IPS-18c (cell line): ENCODE measurements around the gene CEMIP.
"Not testable (repeated sequence)": the region's sequence is repeated elsewhere in the genome, so short reads cannot be mapped to it uniquely, and the experiment has no call there.

Source experiments
- H3K4me3 ChIP-seq: 2 replicates; pipeline ENCODE4 v1.7.0; 2013; ENCODE audit warnings: low read depth, mild to moderate bottlenecking, low read length, moderate library complexity; ENCODE audit not compliant: insufficient read depth
- H3K9me3 ChIP-seq: one replicate; pipeline ENCODE4 v1.6.1; 2013; ENCODE audit warnings: mild to moderate bottlenecking, low read length, moderate library complexity; ENCODE audit not compliant: control insufficient read depth, insufficient read depth

The CEMIP gene

DNA sequence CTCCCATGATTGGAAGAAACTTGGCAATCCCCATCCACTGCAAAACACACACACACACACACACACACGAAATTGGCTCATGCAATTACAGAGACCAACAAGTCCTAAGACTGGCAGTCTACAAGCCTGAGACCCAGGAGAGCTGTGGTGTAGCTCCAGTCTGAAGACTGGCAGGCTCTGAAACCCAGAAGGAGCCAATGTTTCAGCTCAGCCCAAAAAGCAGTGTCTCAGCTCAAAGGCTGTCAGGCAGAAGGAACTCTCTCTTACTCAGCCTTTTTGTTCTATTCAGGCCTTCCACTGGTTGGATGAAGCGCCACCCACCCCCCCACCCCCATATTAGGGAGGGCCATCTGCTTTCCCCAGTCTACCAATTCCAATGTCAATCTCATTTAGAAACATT, 178.4 kb downstream of the CEMIP start:
- Histone ChIP-seq H3K9me3 (no peaks in the 10 kb centered on the region), H3K4me3 (no peak overlapping the region)

DNA sequence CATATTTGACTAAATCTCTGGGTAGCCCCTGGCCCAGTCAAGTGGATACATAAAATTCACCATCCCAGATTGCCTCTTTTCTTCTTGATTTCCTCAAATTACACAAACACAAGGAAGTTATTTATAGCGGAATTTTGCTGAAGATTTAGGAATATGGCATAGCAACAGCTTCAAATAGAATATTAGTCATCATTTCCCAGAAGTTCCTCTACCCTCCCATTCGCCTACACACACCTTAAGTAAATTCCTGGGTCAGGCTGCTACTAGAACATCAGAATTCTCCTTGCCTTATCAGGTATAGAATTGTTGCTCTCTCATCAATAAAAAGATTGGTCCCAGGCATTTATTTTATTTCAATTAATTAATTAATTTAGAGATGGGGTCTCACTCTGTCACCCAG, 178.8 kb downstream of the CEMIP start:
- Histone ChIP-seq H3K4me3 (no peak overlapping the region), H3K9me3 (no peaks in the 10 kb centered on the region)

DNA sequence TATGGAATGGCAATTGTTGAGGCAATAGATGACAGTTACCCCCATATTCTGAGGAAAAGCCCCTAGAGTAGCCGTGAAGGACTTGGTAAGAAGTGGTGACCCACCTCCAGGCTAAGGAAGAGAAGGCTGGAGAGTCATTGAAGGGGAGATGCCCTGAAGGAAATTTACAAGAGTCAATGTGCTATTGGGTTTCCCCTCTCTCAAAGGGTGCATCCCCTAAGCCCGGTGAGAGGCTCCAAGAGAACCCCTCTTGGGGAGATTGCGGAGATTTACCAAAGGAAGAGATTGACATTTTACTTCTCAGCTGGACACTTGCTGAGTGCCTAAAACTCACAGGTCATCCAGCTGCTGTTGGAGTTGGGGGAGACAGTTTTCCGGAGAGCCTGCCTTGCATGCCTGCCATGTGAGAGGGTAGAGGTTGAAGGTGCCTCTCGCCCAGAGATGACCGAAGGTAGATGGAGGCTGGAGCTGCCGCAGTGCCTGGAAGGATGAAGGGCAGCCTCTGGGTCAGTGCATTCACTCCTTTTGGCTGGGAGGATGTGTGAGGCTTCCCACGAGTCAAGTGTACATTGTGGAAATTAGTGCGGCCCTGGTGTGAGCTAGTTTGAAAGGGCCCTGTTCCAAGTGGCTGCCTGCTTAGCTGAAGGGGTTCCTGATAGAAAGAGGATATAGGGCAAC, 179.8 kb downstream of the CEMIP start:
- no peaks in the 10 kb centered on the region for H3K9me3 ChIP-seq
- no peak overlapping the region for H3K4me3 ChIP-seq

DNA sequence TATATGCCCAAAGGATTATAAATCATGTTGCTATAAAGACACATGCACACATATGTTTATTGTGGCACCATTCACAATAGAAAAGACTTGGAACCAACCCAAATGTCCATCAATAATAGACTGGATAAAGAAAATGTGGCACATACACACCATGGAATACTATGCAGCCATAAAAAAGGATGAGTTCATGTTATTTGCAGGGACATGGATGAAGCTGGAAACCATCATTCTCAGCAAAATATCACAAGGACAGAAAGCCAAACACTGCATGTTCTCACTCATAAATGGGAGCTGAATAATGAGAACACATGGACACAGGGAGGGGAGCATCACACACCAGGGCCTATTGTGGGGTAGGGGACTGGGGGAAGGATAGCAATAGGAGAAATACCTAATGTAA, 186.3 kb downstream of the CEMIP start:
- not testable (repeated sequence) for H3K4me3 ChIP-seq, H3K9me3 ChIP-seq

DNA sequence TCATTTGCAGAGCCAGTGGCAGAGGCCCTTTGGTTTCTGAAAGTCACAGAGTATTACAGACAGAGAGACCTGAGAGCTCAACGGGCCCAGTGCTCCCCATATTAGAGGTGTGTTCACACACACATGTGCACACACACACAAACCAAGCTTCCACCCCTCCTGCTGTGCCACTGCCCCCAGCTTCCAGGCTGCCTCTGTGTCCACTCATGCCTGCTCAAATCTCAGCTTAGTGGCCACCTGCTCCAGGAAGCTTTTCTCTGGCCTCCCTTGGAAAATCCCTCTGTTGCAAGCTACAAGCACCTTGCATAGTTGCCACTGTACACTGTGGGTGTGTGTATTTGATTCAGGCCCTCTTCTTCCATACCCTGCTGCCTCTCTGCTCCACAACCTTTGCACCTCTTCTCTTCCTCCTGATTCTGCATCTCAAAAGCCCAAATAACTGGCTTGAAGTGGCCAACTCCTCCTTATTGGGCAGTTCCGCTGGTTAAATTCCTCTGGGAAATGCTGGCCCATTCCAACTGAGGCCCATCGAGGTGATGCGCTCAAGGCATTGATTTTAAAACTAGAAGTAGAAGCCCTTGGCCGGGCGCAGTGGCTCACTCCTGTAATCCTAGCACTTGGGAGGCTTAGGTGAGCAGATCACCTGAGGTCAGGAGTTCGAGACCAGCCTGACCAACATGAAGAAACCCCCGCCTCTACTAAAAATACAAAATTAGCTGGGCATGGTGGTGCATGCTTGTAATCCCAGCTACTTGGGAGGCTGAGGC, 187.4 kb downstream of the CEMIP start:
- H3K9me3 ChIP-seq: no peaks in the 10 kb centered on the region
- no peak overlapping the region for H3K4me3 ChIP-seq

DNA sequence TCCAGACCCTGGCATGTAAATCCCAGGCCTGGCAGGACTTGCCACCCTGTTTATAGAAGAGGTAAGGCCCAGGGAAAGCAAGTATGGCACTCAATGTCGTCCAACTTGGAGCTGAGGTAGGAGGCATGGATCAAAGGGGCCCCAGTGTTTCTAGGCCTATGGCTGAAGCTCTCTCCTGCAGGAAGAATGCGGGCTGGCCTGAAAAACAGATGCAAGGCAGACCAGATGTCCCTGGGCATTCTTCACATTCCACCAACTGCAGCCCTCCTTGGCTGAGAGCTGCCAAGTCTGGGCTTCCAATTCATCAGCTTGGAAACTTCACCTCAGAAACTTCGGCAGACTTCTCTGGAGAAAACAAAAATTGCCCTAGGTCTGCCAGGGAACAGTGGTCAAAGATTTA, 188.3 kb downstream of the CEMIP start:
- Histone ChIP-seq H3K4me3 (no peak overlapping the region), H3K9me3 (no peaks in the 10 kb centered on the region)

DNA sequence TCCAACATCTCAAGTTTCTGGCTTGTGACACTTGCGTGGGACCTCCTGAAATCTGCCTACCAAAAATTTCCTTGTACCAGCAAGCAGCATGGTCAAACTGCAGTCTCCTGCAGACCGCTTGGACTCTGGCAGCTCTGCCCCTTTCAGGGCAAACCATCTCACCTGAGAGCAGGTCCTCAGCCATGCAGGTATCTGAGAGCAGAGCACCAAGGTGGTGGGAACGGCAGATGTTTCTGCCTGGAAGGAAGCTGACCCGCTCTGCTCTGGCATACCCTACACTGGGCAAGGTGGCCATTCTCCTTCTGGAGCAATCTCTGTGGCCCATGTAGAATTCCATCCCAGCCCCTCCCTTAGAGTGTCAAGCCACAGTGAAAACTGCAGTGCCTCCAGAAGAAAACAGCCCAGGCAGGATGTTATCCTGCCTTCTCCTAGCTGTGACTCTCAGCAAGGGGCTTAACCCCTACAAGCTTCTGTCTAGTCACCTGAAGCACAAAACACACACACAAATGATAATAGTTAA, 188.9 kb downstream of the CEMIP start:
- Histone ChIP-seq H3K4me3 (no peak overlapping the region), H3K9me3 (no peaks in the 10 kb centered on the region)

DNA sequence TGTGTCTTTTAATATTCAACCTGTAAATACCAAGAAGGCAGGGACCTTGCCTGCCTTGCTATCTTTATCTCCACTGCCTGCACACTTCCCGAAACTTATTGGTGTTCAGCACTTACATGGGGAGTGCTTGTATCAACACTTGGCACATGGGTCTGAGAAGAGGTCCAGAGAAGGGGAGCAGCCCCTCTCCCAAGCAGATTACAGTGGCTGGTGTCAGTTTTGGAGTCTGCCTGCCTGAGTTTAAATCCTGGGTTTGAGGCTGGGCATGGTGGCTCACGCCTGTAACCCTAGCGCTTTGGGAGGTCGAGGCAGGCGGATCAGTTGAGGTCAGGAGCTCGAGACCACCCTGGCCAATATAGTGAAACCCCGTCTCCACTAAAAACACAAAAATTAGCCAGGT, 190.1 kb downstream of the CEMIP start:
- Histone ChIP-seq H3K4me3 (no peak overlapping the region), H3K9me3 (no peaks in the 10 kb centered on the region)

DNA sequence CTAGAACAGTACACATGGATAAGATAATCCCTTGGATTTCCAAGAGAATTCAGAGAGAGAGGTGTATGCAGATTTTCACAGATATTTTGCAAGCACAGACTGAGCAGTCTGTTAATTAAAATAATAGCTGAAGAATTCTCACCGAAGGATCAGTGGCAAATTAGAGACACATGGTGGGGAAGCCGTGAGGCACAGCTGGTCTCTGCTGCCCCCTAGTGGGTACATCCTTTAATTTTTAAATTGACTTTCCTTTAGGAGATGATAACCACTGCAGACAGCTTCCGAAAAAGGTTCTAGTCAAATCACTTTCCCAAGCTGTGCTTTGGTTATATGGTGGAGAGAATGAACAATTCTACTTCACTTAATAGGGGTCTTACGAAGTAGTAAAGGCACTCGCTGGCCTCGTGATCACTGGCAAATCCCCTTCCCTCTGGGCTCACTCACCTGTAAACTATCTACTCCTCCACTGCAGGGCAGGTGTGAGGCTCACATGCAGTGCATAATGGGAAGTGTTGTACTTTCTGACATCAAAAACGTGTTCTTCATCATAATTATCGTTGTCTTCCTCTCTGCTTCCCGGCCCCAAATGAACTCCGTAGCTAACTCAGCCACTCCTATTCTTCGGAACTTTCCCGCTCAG, 191.0 kb downstream of the CEMIP start:
- no peak overlapping the region for H3K4me3 ChIP-seq

DNA sequence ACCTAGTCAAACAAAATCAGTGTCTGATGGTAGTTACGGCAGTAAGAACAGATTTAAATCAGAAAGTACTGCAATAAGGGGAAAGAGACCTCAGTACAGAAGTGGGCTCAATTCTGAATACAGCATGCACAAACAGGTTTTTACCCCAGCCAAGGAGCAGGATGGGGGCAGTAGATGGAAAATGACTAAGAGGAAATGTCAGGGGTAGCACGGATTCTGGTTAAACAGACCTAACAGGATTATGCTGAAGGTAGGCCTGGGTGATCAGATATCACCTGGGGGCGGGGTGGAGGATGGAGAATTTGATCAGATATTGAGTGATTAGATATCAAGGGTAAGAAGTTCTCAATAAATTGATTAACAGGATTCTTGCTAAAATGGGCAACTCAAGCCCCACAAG, 191.5 kb downstream of the CEMIP start:
- no peaks in the 10 kb centered on the region for H3K9me3 ChIP-seq
- no peak overlapping the region for H3K4me3 ChIP-seq

More for the DNA sequence above, 191.0 kb downstream of the CEMIP start:
- H3K9me3 ChIP-seq: no peaks in the 10 kb centered on the region

DNA sequence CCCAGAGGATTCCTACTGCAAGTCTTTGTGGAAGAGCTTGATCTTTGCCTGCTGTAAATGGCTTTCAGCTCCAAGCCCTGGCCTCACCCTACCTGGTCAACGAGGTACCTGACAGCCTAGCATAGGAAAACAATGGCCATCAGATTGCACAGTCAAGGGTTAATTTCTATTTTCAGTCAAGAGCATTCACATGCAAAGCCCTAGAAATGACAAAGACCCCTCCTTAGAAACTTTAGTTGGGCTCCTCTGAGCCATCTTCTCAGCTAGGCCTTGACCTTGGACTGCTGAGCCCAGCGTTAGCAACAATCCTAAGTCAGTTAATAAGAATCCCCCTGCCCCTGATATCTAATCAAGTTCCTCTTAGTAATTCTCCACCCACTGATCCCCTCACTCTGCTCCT, 192.0 kb downstream of the CEMIP start:
- no peak overlapping the region for H3K4me3 ChIP-seq
- no peaks in the 10 kb centered on the region for H3K9me3 ChIP-seq

DNA sequence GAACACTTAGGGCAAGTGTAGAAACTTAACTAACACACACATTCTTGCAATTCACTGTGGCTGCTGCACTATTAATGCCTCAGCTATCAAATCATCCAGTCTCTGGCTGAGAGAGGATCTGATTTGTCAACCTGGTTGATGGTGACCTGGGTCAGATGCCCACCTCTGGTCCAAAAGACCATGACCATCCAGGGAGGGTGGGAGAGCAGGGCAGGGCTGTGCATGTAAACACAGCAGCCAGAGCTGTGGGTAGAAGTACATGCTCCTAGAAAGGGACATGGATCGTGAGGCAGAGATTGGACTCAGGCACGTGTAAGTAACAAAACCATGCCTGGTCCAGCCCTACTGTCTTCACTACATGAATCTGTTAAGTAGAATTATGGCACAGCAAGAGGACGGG, 193.1 kb downstream of the CEMIP start:
- Histone ChIP-seq H3K4me3 (no peak overlapping the region), H3K9me3 (no peaks in the 10 kb centered on the region)

DNA sequence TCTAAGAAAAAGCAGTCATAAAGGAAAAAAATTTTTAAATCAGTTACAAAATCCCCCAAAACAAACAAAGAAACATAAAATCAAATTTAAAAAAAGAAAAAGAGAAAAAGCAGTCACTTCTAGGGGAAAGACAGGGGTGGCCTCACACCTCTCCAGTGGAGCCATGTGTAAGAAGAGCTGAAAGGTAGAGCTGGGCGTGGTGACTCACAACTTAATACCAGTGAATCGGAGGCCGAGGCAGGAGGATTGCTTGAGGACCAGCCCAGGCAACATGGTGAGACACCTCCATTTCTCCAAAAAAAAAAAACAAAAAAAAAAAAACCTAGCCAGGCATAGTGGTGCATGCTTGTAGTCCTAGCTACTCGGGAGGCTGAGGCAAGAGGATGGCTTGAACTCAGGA, 195.7 kb downstream of the CEMIP start:
- Histone ChIP-seq H3K9me3 (no peaks in the 10 kb centered on the region), H3K4me3 (no peak overlapping the region)

DNA sequence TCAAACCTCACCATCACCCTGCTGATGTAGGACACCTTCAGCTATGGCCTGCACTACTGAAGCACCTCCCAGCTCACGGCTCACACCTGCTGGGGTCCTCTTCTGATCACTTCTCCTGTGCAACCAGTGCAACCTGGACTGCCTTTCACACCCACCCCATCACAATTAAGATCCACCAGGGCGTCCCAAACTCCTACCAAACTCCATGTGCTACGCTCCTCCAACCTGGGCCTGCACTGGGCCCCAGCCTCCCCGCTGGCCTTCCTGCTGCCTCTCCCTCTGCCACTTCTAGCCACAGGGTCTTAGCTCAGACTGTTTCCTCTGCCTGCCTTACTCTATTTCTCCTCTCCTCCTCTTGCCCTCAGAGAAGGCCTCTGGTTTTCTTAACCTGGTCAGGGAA, 197.7 kb downstream of the CEMIP start:
- H3K4me3 ChIP-seq: no peak overlapping the region
- no peaks in the 10 kb centered on the region for H3K9me3 ChIP-seq

DNA sequence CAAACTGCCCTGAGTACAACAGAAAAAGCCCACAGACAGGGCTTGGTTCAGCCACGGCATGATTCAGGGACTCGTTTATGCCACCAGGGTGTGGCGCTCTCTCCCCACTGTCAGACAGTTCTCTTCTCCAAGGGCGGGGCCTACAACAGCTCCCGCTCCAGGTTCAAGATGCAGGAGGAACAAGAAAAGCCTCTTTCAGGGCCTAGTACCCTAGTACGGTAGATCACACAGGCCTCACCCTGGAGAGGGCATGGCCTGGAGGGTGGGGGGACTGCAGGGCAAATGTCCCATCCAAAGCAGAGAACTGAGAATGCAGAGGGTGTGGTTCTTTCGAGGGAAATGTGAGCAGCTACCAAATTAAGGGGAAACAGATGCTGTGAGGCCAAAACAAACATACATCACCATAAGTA, 198.5 kb downstream of the CEMIP start:
- Histone ChIP-seq H3K9me3 (peaks cover 1% of the 10 kb centered on the region), H3K4me3 (no peak overlapping the region)

DNA sequence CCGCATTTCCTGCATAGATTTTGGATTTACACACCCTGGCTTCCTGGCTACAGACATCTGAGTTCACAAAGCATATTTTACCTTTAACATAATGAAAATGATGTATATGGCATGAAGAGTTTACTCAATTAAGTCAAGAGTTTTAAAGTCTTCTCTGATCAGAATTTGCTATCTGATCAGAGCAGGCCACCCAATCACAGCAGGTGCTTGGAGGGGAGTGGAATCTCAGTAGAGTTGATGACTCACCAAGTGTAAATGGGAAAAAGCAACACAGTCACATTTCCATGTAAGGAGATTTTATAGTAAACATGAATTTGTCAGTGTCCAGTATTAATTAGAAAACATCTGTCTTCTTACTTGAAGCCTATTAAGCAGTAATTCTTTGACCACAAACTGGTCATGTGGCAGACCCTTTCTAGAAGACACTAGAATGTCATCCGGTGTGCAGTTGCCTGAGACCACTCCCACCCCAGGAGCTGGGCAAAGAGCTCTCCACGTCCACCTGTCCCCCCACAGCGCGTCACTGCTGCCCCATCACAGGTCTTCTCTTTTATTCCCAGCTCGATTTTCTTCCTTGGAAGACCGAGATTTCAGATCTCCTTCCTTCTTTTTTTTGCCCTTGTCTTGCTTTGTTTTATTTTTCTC, 199.6 kb downstream of the CEMIP start:
- H3K4me3 ChIP-seq: no peak overlapping the region
- H3K9me3 ChIP-seq: peaks cover 2% of the 10 kb centered on the region

DNA sequence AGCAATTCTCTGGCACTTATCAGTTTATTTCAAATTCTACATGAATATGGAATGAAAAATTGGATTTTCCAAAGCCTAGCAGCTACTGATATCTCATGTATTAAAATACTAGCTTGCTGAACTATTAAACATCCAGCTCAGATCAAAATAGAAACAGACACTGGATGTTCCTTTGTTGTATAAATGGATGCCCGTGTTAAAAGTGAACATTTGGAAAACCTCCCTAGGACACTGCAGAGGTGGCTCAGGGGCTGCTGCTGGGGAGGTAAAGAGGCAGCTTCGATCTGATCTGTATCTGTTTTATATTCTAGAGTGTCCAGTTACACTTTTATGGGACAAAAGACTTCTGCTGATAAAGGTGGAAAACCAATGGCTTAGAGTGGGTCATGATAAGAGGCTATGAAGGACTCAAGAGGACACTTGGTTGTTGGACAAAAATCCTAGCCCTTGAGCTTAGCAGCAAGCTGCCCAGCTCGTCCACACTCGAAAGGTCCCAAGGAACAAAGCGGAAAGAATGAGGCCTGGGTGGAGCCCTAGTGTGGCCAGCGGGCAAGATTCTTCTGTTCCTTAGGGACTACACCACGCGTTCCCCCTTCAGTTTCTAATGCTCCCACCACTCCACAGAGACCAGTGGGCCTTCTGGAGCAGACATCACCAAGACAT, 200.5 kb downstream of the CEMIP start:
- no peak overlapping the region for H3K4me3 ChIP-seq
- H3K9me3 ChIP-seq: peaks cover 2% of the 10 kb centered on the region
